AG09319 (cell line): ENCODE results near the gene DMRTB1.

Experiments
- DNase-seq: peaks from one replicate; pipeline ENCODE4 v3.0.0-alpha.2; 2010; ENCODE audit warnings: low read depth; ENCODE audit errors: extremely low read depth
- CTCF ChIP-seq: IDR thresholded peaks from 2 replicates; pipeline ENCODE4 v1.5.1; 2011; ENCODE audit warnings: low read depth, mild to moderate bottlenecking, inconsistent platforms, low read length, moderate library complexity

Gene DMRTB1

GRCh38 chr1:53413175-53414001 is 45.8 kb upstream of the DMRTB1 start:
- TF ChIP-seq CTCF, result no peak
- DNase-seq, result no peak

- no peak for DNase-seq
- no peak for TF ChIP-seq CTCF
Measured at GRCh38 chr1:53414632-53415031, 44.6 kb upstream of the DMRTB1 start.

- no peak for DNase-seq
- no peak for TF ChIP-seq CTCF
Measured at GRCh38 chr1:53415432-53415831, 43.8 kb upstream of the DMRTB1 start.

GRCh38 chr1:53416269-53416813 is 42.9 kb upstream of the DMRTB1 start:
- DNase-seq, result no peak
- TF ChIP-seq CTCF, result no peak

GRCh38 chr1:53417074-53417511 is 42.1 kb upstream of the DMRTB1 start:
- DNase-seq, result no peak
- TF ChIP-seq CTCF, result no peak

- TF ChIP-seq CTCF, result no peak
Measured at GRCh38 chr1:53419034-53419433, 40.2 kb upstream of the DMRTB1 start.

GRCh38 chr1:53420341-53420740 is 38.9 kb upstream of the DMRTB1 start:
- no peak for TF ChIP-seq CTCF
- no peak for DNase-seq

More at GRCh38 chr1:53419034-53419433, 40.2 kb upstream of the DMRTB1 start:
- DNase-seq, result no peak
